ENCODE data around the gene DYNLRB1. TPM values are rescaled to one million over a fixed set of nuclear protein-coding genes. Genes with fewer than 3 reads are reported as not detected.

DYNLRB1 gene
- total and polyA plus RNA-seq, 9 of the 15 experiments (the other 6 are each of a cell fraction or from before 2014, with no cell fraction given) = 48.7 to 358 (median 121) TPM

- TF ChIP-seq CHD2 (IDR thresholded peaks at IDR 0.05; ENCODE audit: low read depth, low read length) (no peak), MECOM (CRISPR knock-in tag; IDR thresholded peaks at IDR 0.05) (no peak), REST (IDR thresholded peaks at IDR 0.05; ENCODE audit: borderline replicate concordance) (peak; percentile 54; the same call in 1 of the 2 replicates), REST (CRISPR knock-in tag; IDR thresholded peaks at IDR 0.05; ENCODE audit: low read depth) (no peak), GTF2A2 (tag; IDR thresholded peaks at IDR 0.05) (no peak), ZNF644 (tag; IDR thresholded peaks at IDR 0.05; ENCODE audit: low read depth) (no peak), MAFK (IDR thresholded peaks at IDR 0.05; ENCODE audit: low read length) (no peak), CBX3 (IDR thresholded peaks at IDR 0.05; ENCODE audit: borderline replicate concordance in 1 of 2, low read length in 2 of 2) (0 out of 3 replicates have a peak, but pooled peaks of 1 of the 2 experiments have one; percentile 23), KDM2B (CRISPR knock-in tag; IDR thresholded peaks at IDR 0.05) (no peak), XRCC3 (IDR thresholded peaks at IDR 0.05) (no peak), CSDE1 (IDR thresholded peaks at IDR 0.05) (no peak), ZNF12 (CRISPR knock-in tag; IDR thresholded peaks at IDR 0.05) (no peak), CBFA2T2 (conservative IDR thresholded peaks at IDR 0.05) (no peak), RUNX1 (IDR thresholded peaks at IDR 0.05; ENCODE audit: low read depth) (no peak), CTCF (IDR thresholded peaks at IDR 0.05 in 2 of 3, conservative IDR thresholded peaks at IDR 0.05 in 1 of 3; ENCODE audit: insufficient read depth in 2 of 3, low read depth in 1 of 3, low read length in 3 of 3) (peak; percentile 59 to 73 (median 64)), ETV5 (CRISPR knock-in tag; IDR thresholded peaks at IDR 0.05; ENCODE audit: low read depth) (no peak)
- TF ChIP-seq, protein P1, sequence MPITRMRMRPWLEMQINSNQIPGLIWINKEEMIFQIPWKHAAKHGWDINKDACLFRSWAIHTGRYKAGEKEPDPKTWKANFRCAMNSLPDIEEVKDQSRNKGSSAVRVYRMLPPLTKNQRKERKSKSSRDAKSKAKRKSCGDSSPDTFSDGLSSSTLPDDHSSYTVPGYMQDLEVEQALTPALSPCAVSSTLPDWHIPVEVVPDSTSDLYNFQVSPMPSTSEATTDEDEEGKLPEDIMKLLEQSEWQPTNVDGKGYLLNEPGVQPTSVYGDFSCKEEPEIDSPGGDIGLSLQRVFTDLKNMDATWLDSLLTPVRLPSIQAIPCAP (CRISPR knock-in tag; IDR thresholded peaks at IDR 0.05; ENCODE audit: borderline replicate concordance) = no peak
Measured at GRCh38 chr20:34536798-34537394, 20.7 kb downstream of the DYNLRB1 start (continued).

Measured in K562 (cell line).